ENCODE measurements around the gene MIGA1. TPM values are rescaled to one million over a fixed set of nuclear protein-coding genes. Genes with fewer than 3 reads are reported as not detected.
A peak's percentile ranks its signal among the peaks of the same experiment; 100 is the strongest.

Gene MIGA1
- total and polyA plus RNA-seq, 2 of the 4 experiments (the other 2 are of a cell fraction), result 5.7 to 16.3 TPM

DNA sequence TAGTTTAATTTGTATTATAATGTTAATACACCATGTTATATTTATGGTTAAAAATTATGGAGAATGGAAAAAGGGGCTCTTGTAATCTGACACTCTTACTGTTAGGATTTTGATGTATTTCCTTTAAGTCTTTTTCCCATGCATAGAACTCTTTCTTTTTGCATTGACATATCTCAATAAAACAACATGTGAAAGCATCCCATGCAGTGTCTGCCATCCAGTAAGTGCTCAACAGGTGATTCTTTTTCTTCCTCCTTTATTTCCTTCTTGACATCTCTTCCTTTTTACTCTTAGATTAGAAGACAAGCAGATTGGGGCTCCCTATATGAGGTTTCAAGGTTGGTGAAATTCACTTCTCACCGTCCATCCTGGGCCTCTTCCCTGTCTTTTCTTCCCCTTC is 111.8 kb downstream of the MIGA1 start:
- Histone ChIP-seq H4K5ac (ENCODE audit: low read depth, low read length) (peak overlapping the region; percentile 72), H3K9ac (ENCODE audit: low read depth, low read length) (no peak overlapping the region; the same call in 1 of the 2 replicates), H3K36me3 (ENCODE audit: control insufficient read depth, insufficient read depth, low read length) (peaks cover 17% of the 10 kb centered on the region), H3K18ac (ENCODE audit: low read depth, low read length) (peak overlapping the region; percentile 69), H4K20me1 (ENCODE audit: insufficient read depth, low read length) (peaks cover 16% of the 10 kb centered on the region; the same call in 1 of the 2 replicates), H3K4me1 (ENCODE audit: control insufficient read depth, insufficient read depth, low read length) (peaks cover 6% of the 10 kb centered on the region), H3K14ac (replicated peaks; ENCODE audit: low read depth, low read length) (peak overlapping the region; percentile 69), H4K91ac (ENCODE audit: insufficient read depth, low read depth, low read length) (peak overlapping the region; percentile 70), H2AFZ (replicated peaks; ENCODE audit: low read length, poor library complexity) (no peak overlapping the region), H2BK120ac (ENCODE audit: low read depth, low read length) (peak overlapping the region; percentile 81), H3K9me3 (ENCODE audit: control insufficient read depth, insufficient read depth, low read length) (no peaks in the 10 kb centered on the region), H3K79me1 (ENCODE audit: low read depth in 1 of 2, low read length in 2 of 2) (peaks cover 16 to 27% of the 10 kb centered on the region in 2 experiments; a peak in 3 of 4 replicates), H3K23ac (ENCODE audit: low read depth, low read length) (peak overlapping the region; percentile 82), H4K8ac (ENCODE audit: low read depth in 2 of 2, low read length in 2 of 2) (peak overlapping the region; percentile 44 to 65), H3K27ac (ENCODE audit: insufficient read depth, low read length) (peak overlapping the region; percentile 66; the same call in 1 of the 2 replicates), H3K4me2 (ENCODE audit: low read depth, low read length) (peak overlapping the region; percentile 78), H2BK15ac (ENCODE audit: low read depth, low read length) (peak overlapping the region; percentile 66; the same call in 2 of the 3 replicates), H2AK5ac (ENCODE audit: low read depth, low read length) (peak overlapping the region; percentile 41), H3K4ac (ENCODE audit: low read depth, low read length) (peak overlapping the region; percentile 70; the same call in 1 of the 2 replicates), H3K27me3 (ENCODE audit: control insufficient read depth, insufficient read depth, low read length) (no peaks in the 10 kb centered on the region), H3K9me1 (ENCODE audit: insufficient read depth, low read length) (no peaks in the 10 kb centered on the region), H2BK20ac (ENCODE audit: low read depth, low read length) (peak overlapping the region; percentile 64), H2BK5ac (ENCODE audit: low read depth, low read length, poor library complexity, severe bottlenecking) (peak overlapping the region; percentile 75), H2AK9ac (replicated peaks; ENCODE audit: low read depth, low read length, poor library complexity) (no peak overlapping the region), H3K4me3 (ENCODE audit: insufficient read depth, low read depth, low read length) (no peak overlapping the region), H3K56ac (ENCODE audit: extremely low read depth, insufficient read depth, low read length) (peak overlapping the region; percentile 47)
- CTCF ChIA-PET, result no interaction called here
- dilution Hi-C loops (cut with HindIII; ENCODE audit: low sequenced_read_pairs, unreplicated experiment) (no loop called here), intact Hi-C loops (cut with micrococcal nuclease) (no loop called here), in situ Hi-C loops (cut with MboI; ENCODE audit: low sequenced_read_pairs) (no loop called here)
- BruUV-seq (replicated peaks), result no TSS peak
- DNase-seq, result no peak
- POLR2A ChIA-PET (ENCODE audit: unreplicated experiment), result no interaction called here
- WGBS, 2 experiments (ENCODE audit: extremely low coverage in 2 of 2, insufficient read length in 1 of 2), result no CpG with 5 or more reads among the region's 1 CpG
- TF ChIP-seq SMC3 (IDR thresholded peaks at IDR 0.05; ENCODE audit: low read depth, low read length) (no peak), BHLHE40 (IDR thresholded peaks at IDR 0.05; ENCODE audit: low read depth, low read length) (no peak), CHD1 (IDR thresholded peaks at IDR 0.05; ENCODE audit: low read depth, low read length) (no peak), FOS (IDR thresholded peaks at IDR 0.05; ENCODE audit: low read depth, low read length) (no peak), CEBPB (IDR thresholded peaks at IDR 0.05; ENCODE audit: low read depth, low read length) (no peak), POLR2A (IDR thresholded peaks at IDR 0.05; ENCODE audit: low read depth, low read length) (no peak), NFE2L2 (IDR thresholded peaks at IDR 0.05; ENCODE audit: low read depth, low read length) (no peak)
- TF ChIP-seq, protein P1, sequence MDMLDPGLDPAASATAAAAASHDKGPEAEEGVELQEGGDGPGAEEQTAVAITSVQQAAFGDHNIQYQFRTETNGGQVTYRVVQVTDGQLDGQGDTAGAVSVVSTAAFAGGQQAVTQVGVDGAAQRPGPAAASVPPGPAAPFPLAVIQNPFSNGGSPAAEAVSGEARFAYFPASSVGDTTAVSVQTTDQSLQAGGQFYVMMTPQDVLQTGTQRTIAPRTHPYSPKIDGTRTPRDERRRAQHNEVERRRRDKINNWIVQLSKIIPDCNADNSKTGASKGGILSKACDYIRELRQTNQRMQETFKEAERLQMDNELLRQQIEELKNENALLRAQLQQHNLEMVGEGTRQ (IDR thresholded peaks at IDR 0.05; ENCODE audit: low read depth, low read length), result no peak
- TF ChIP-seq, protein P2, sequence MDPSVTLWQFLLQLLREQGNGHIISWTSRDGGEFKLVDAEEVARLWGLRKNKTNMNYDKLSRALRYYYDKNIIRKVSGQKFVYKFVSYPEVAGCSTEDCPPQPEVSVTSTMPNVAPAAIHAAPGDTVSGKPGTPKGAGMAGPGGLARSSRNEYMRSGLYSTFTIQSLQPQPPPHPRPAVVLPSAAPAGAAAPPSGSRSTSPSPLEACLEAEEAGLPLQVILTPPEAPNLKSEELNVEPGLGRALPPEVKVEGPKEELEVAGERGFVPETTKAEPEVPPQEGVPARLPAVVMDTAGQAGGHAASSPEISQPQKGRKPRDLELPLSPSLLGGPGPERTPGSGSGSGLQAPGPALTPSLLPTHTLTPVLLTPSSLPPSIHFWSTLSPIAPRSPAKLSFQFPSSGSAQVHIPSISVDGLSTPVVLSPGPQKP (IDR thresholded peaks at IDR 0.05; ENCODE audit: borderline replicate concordance, low read depth, low read length), result no peak
- no peak for ATAC-seq (ENCODE audit: low read depth)

Data from IMR-90 (cell line).